PC-3 (cell line): Measurements from ENCODE around the gene ZC3H12C. TPM values are rescaled to one million over a fixed set of nuclear protein-coding genes. Genes with fewer than 3 reads are reported as not detected.

Source experiments
- ATAC-seq: fragments of 200-7000 bp; cut with Tn5 transposase; 2 replicates; pipeline ENCODE4 v1.9.1; 2020; ENCODE audit warnings: mild to moderate bottlenecking, moderate library complexity
- BruUV-seq: library from RNA; stranded (reverse); fragments of 400-500 nt; replicated peaks from 2 replicates; lab custom pipeline; 2021; lab: Mats Ljungman, UMichigan
- CTCF ChIA-PET: fragments of 300-600 bp; sonication (Branson Sonifier 250); formaldehyde crosslinking; loops from one replicate; lab custom pipeline; 2022; ENCODE audit warnings: antibody characterized with exemption; lab: Charles Lee
- POLR2A ChIA-PET: fragments of 300-600 bp; sonication (Branson Sonifier 250); formaldehyde crosslinking; loops from one replicate; lab custom pipeline; 2022; ENCODE audit warnings: antibody characterized with exemption; ENCODE audit not compliant: unreplicated experiment; lab: Charles Lee
- DNase-seq: peaks from one replicate; pipeline ENCODE4 v3.0.0-alpha.2; 2015
- H2AFZ ChIP-seq: fragments of 300-600 bp; sonication (generic); 2 replicates; pipeline ENCODE4 v1.6.0; 2016; ENCODE audit warnings: antibody characterized with exemption, low read length
- H3F3A ChIP-seq: fragments of 300-600 bp; sonication (generic); one replicate; pipeline ENCODE4 v1.6.0; 2017; ENCODE audit warnings: antibody characterized with exemption, low read length, control low read depth, mild to moderate bottlenecking; ENCODE audit not compliant: unreplicated experiment
- H3K27ac ChIP-seq: fragments of 300-600 bp; sonication (generic); 2 replicates; pipeline ENCODE4 v1.5.1; 2016; ENCODE audit warnings: mild to moderate bottlenecking, low read length
- H3K27me3 ChIP-seq: fragments of 300-600 bp; sonication (generic); 2 replicates; pipeline ENCODE4 v1.6.1; 2016; ENCODE audit warnings: low read length, mixed read lengths
- H3K36me3 ChIP-seq: fragments of 300-600 bp; sonication (generic); 2 replicates; pipeline ENCODE4 v1.6.1; 2016; ENCODE audit warnings: low read depth, mixed run types, low read length, mixed read lengths
- H3K4me1 ChIP-seq: fragments of 300-600 bp; sonication (generic); 2 replicates; pipeline ENCODE4 v1.5.1; 2016; ENCODE audit warnings: low read length; ENCODE audit not compliant: insufficient read depth
- H3K4me2 ChIP-seq: fragments of 300-600 bp; sonication (generic); 2 replicates; pipeline ENCODE4 v1.6.0; 2016; ENCODE audit warnings: low read length
- H3K4me3 ChIP-seq: fragments of 300-600 bp; sonication (generic); 2 replicates; pipeline ENCODE4 v1.5.1; 2016; ENCODE audit warnings: mild to moderate bottlenecking, low read length, mixed read lengths
- H3K79me2 ChIP-seq: fragments of 300-600 bp; sonication (generic); 2 replicates; pipeline ENCODE4 v1.6.1; 2017; ENCODE audit warnings: low read length, mixed read lengths
- H3K9ac ChIP-seq: fragments of 300-600 bp; sonication (generic); 2 replicates; pipeline ENCODE4 v1.6.0; 2016; ENCODE audit warnings: mild to moderate bottlenecking, low read length
- H3K9me2 ChIP-seq: fragments of 300-600 bp; sonication (generic); replicated peaks from 2 replicates; pipeline ENCODE4 v1.6.1; 2016; ENCODE audit warnings: mixed run types, low read length, mixed read lengths
- H3K9me3 ChIP-seq: fragments of 300-600 bp; sonication (generic); 2 replicates; pipeline ENCODE4 v1.6.1; 2016; ENCODE audit warnings: low read length, mixed read lengths
- H4K20me1 ChIP-seq: fragments of 300-600 bp; sonication (generic); 2 replicates; pipeline ENCODE4 v1.6.1; 2016; ENCODE audit warnings: low read length, mixed read lengths
- CTCF ChIP-seq: fragments of 300-600 bp; sonication (generic); conservative IDR thresholded peaks from 2 replicates; pipeline ENCODE4 v1.5.1; 2017; ENCODE audit warnings: antibody characterized with exemption, low read depth, mild to moderate bottlenecking, low read length
- EZH2 ChIP-seq: fragments of 300-600 bp; sonication (generic); IDR thresholded peaks from one replicate; pipeline ENCODE4 v1.6.1; 2017; ENCODE audit warnings: antibody characterized with exemption, mild to moderate bottlenecking, low read length; ENCODE audit not compliant: unreplicated experiment
- EZH2phosphoT487 ChIP-seq: fragments of 300-600 bp; sonication (generic); IDR thresholded peaks from 2 replicates; pipeline ENCODE4 v1.6.1; 2018; ENCODE audit warnings: mild to moderate bottlenecking, antibody characterized with exemption, low read length, borderline replicate concordance
- intact Hi-C: fragments of 100-400 bp; cut with micrococcal nuclease; formaldehyde crosslinking; loops from 2 replicates; pipeline ENCODE4 v1.9.0; 2023
- total RNA-seq: library from RNA; depleted of rRNA; stranded (reverse); fragments of >200 nt; gene quantifications from 2 replicates; pipeline ENCODE4 v1.2.3, GENCODE V29; 2014

Gene ZC3H12C
- total RNA-seq, 1 experiment from 2014 or later, result 30.7 TPM

DNA sequence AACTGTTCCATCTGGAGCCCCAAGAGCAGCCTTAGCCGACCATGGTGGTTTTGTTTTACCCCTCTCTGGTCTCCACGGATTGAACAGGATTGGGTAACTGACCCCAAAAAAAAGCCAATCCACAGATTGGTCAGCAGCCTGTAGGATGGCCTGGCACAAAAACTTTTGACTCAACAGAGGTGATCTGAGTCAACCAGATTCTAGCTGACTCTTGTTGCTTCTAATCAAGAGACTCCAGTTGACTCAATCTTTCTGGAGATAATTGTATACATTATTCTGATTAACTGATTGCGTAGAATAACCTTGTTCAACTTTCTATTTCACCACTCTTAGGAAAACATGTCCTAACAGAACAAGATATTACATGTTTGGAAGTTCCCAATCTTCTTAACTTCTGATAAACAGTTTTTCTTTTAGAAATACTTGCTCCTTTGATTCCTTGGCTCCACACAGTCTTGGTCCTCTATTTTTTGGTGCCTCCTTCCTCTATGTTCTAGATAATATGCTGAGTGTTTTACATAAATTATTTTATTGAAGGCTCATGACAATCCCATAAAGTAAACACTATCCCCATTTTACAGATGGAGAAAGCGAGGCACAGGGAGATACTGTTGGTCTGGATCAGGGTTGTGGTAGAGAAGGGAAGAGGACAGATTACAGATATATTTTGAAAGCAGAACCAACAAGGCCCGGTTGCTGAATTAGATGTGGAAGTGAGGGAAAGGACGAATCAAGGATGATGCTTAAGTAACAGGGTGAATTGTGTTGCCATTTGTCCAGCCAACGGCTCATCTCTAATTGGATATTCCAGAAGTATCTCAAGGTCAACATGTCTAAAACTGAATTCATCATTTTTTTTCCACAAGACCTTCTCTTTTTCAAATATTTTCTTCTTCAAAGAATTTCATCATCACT lies 11.5 kb upstream of the ZC3H12C start:
- TF ChIP-seq EZH2 (no peak), EZH2phosphoT487 (no peak), CTCF (no peak)
- H3K9me2 ChIP-seq, result no peaks in the 10 kb centered on the region
- peaks cover 7% of the 10 kb centered on the region for H3K9me3 ChIP-seq
- peaks cover 5% of the 10 kb centered on the region for H3K36me3 ChIP-seq
- no peak overlapping the region for H3K27ac ChIP-seq
- no peak overlapping the region for H3K4me2 ChIP-seq
- H3K9ac ChIP-seq, result no peak overlapping the region
- H3K27me3 ChIP-seq, result no peaks in the 10 kb centered on the region
- no peak overlapping the region for H2AFZ ChIP-seq
- no peaks in the 10 kb centered on the region for H3K79me2 ChIP-seq
- BruUV-seq, result no TSS peak
- ChIA-PET CTCF (no interaction called here), POLR2A (no interaction called here)
- H3K4me3 ChIP-seq, result no peak overlapping the region
- DNase-seq (no peak), ATAC-seq (no peak)
- intact Hi-C loops, result no loop called here
- H3K4me1 ChIP-seq, result peaks cover 19% of the 10 kb centered on the region
- H3F3A ChIP-seq, result peaks cover 4% of the 10 kb centered on the region
- no peaks in the 10 kb centered on the region for H4K20me1 ChIP-seq

- Histone ChIP-seq H3K9ac (no peak overlapping the region), H3K27ac (no peak overlapping the region), H3K9me2 (no peaks in the 10 kb centered on the region), H3K27me3 (no peaks in the 10 kb centered on the region), H3F3A (no peaks in the 10 kb centered on the region), H3K4me1 (peaks cover 19% of the 10 kb centered on the region), H3K79me2 (no peaks in the 10 kb centered on the region), H3K36me3 (peaks cover 5% of the 10 kb centered on the region), H4K20me1 (no peaks in the 10 kb centered on the region), H3K4me2 (no peak overlapping the region), H3K9me3 (peaks cover 7% of the 10 kb centered on the region), H2AFZ (no peak overlapping the region), H3K4me3 (no peak overlapping the region)
- no peak for ATAC-seq
- TF ChIP-seq CTCF, result no peak
- TF ChIP-seq EZH2, result no peak
- ChIA-PET CTCF (no interaction called here), POLR2A (no interaction called here)
- intact Hi-C loops, result no loop called here
- BruUV-seq, result no TSS peak
- no peak for DNase-seq
Observed at GRCh38 chr11:110082899-110083298, 10.3 kb upstream of the ZC3H12C start.

GRCh38 chr11:110085255-110085838 lies 7.8 kb upstream of the ZC3H12C start:
- no peaks in the 10 kb centered on the region for H3K9me2 ChIP-seq
- H3K79me2 ChIP-seq, result no peaks in the 10 kb centered on the region
- H2AFZ ChIP-seq, result no peak overlapping the region
- no peak for TF ChIP-seq EZH2
- no peak for TF ChIP-seq EZH2phosphoT487
- no peak for TF ChIP-seq CTCF
- no peaks in the 10 kb centered on the region for H3K27me3 ChIP-seq
- no peak overlapping the region for H3K27ac ChIP-seq
- peaks cover 19% of the 10 kb centered on the region for H3K4me1 ChIP-seq
- no peaks in the 10 kb centered on the region for H3F3A ChIP-seq
- ATAC-seq (no peak), DNase-seq (no peak)
- intact Hi-C loops, result no loop called here
- no peaks in the 10 kb centered on the region for H4K20me1 ChIP-seq
- no TSS peak for BruUV-seq
- no peak overlapping the region for H3K4me3 ChIP-seq
- no peak overlapping the region for H3K4me2 ChIP-seq
- CTCF ChIA-PET, result no interaction called here
- no peak overlapping the region for H3K9ac ChIP-seq
- H3K9me3 ChIP-seq, result no peaks in the 10 kb centered on the region
- POLR2A ChIA-PET, result no interaction called here
- H3K36me3 ChIP-seq, result no peaks in the 10 kb centered on the region
